GM18520 (cell line): ENCODE results near the gene MYLK.

Experiments
- ATAC-seq: cut with Tn5 transposase; IDR thresholded peaks from one replicate; pipeline ENCODE4 v1.9.1; 2021; ENCODE audit not compliant: unreplicated experiment

Gene MYLK

DNA sequence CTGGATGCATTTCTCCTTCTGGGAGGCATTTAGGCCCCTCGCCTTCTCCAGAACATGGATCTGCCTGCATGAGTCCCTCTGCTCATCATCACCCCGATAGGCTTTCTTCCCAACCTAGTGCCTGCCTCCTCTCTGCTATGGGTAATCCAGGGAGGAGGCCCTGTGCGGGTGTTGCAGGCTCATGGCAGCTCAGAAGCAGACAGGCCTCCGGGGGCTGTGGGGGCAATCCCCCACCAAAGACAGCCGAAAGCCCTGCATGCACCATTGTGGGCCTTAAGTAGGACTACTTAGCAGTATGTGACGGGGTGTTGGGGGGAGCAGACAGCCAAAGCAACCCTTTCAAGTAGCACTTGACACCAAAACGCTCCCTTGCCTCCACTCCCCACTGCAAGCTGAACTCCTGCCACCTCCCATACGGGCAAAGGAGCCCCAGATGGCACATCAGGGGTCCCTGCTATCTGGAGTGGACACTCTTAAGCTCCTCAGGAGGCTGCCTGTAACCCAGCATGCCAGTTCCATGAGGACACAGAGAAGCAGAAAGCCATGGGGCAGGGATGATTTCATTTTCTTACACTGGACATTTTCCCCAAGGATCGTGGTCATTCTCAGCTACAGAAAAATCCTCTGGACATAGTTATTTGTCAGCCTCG is 200.5 kb downstream of the MYLK start:
- no peak for ATAC-seq

GRCh38 chr3:123682781-123683504 is 201.2 kb downstream of the MYLK start:
- ATAC-seq = no peak

DNA sequence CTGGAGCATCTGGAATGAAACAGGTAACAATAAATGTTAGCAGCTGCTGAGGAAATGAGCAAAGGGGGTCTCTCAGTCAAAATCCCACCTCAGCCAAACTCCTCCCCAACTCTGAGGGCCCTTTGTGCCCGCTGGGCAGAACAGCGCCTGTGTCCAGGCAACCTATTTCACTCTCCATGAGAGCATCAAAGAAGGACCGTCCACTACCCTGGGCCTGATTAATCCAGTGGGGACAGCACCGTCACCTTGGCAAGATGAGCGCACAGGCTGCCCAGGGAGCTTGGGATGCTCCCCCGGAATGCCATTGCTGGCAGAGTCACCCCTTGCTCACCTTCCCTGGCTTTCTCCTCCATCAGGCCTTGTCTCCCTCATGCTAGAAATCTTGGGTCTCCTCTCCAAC is 201.8 kb downstream of the MYLK start:
- ATAC-seq = no peak

- no peak for ATAC-seq
Measured at GRCh38 chr3:123679712-123680386, 204.3 kb downstream of the MYLK start.

- ATAC-seq = no peak
Measured at GRCh38 chr3:123678108-123678511, 206.0 kb downstream of the MYLK start.

GRCh38 chr3:123672429-123673146 is 211.5 kb downstream of the MYLK start:
- no peak for ATAC-seq

- no peak for ATAC-seq
Measured at GRCh38 chr3:123670743-123671142, 213.4 kb downstream of the MYLK start.

DNA sequence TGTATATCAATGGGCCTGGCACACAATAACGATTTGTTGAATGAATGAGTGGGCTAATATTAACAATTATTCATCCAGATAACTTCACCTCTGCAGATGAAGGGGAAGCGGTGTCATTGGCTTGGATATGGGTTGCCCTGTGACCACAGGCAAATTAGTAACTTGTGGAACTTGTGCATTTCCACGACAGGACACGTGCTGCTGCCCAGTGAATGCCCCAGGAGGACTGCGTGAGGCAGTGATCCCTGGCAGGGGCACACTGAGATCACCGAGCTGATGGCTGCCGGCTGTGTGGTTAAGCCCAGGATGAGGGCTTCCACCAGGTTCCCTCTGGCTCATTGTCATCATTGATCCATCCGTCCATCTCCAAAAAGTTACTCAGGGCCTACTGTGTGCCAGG is 215.2 kb downstream of the MYLK start:
- no peak for ATAC-seq

GRCh38 chr3:123667784-123668183 is 216.3 kb downstream of the MYLK start:
- no peak for ATAC-seq

DNA sequence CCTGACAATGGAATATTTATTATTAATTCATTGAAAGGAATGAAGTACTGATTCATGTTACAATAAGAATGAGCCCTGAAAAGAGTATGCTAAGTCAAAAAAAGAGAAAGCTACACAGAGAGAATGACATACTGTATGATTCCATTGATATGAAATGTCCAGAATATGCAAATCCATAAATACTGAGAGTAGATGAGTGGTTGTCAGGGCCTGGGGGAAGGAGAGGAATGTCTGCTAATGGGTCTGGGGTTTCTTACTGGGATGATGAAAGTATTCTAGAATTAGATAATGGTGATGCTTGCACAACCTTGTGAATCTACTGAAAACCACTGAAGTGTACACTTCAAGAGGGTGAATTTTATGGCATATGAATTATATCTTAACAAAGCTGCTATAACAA is 219.4 kb downstream of the MYLK start:
- no peak for ATAC-seq

GRCh38 chr3:123663977-123664376 is 220.2 kb downstream of the MYLK start:
- no peak for ATAC-seq

GRCh38 chr3:123661973-123662372 is 222.2 kb downstream of the MYLK start:
- no peak for ATAC-seq

DNA sequence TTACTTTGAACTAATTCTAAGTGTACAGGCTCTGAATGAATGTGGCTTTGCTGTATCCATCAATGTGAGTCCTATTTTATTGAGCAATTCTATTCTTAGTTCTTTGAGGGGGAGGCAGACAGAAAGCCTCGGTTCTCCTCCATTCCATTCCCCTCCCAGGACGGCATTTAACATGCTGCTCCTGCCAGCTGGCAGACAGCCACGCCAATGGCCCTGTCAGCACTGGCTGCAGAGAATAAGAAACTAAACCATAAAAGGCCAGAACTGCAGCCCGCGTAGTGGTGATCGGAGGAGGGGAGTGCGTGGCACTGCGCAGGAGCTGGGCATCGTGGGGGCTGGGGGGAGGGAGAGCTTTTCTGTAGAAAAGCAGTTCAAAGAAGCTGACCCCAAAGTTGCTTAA is 223.2 kb downstream of the MYLK start:
- no peak for ATAC-seq

DNA sequence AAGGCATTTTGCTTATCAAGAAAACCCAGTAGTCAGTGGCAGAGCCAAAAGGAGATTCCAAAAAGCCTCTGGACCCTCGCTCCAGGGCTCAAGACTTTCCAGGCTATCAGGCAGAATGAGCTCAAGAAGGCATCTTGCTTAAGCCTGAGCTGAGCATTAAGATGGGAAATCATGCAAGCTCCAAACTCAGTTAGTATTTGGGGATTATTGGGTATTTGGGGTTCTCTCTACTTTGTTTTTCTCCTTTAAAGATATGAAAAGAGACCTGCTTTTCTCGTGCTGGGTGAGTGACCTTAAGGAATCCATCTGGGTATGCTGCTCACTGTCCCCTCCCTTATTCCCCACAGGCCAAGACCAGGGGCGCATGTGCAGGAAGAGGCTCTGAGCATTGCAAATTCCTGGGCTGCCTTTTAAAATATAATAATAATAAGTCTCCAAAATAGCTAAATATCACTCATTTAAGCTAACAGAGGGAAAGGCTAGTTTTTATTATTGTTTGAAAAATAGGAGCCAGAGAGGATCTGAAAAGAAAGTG is 223.9 kb downstream of the MYLK start:
- ATAC-seq = no peak

GRCh38 chr3:123658852-123659206 is 225.3 kb downstream of the MYLK start:
- no peak for ATAC-seq

DNA sequence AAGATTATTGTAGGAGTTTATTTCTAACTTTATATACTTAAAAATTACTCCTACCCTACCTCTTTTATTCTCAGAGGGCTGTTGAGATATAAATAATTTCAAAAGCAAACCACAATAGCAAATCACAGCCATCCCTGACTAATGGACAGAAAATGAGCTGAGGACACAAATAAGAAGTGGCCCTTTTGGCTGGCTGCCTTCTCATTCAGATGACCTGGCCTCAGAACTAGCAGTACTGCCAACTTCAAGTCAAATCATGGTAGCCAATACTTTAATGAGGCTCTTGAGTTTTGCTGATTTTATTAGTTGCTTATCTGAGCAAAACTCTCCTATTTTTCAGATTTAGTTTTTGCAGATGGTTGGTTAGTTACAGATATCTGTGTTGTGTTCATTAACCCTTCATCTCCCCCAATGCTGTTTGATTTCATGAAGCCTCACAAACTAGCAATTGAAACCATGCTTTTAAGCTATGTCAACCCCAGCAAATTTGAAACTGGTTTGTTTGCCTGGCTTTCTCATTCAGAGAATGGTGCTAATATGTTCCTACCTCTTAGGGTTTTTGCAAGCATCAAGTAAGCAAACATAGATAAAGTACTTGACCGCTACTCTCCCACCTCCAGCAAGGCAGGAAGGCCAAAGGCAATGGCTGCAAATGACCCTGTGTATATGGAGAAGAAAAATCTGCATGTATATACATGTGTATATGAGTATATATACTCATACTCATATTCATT is 225.8 kb downstream of the MYLK start:
- no peak for ATAC-seq

DNA sequence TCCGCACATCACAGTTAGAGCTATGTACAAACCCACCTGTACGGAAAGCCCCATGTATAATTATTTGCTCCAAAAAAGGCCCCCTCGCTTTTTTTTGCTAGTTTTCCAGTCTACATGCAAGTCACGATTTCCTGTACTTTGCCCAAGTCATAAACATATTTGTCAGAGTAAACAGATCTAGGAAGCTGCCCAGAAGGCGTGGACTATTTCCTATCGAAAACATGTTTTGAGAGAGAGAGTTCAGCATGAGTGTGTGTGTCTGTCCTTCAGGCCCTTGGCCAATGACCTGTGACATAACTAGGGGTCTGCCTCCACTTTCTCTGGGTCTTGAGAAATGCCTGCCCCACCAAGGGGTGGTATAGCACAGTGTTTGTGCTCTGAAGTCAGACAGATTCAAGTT is 226.6 kb downstream of the MYLK start:
- no peak for ATAC-seq

DNA sequence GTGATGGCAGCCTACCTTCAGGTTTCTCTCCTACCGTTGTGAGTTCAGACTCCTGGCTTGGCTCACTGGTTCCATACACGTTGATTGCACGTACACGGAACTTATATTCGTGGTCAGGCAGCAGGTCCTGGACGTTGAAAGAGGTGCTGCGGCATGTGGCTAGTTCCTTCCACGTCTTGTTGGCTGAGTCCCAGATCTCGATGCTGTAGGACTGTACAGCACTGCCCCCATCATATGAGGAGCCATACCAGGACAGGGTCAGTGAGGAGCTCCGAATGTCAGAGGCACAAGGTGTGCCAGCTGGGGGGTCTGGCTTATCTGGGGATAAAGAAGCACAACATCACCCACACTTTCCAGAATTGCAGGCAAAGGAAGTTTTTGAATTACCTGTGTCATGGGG is 227.0 kb downstream of the MYLK start:
- ATAC-seq = no peak

- no peak for ATAC-seq
Measured at GRCh38 chr3:123656691-123657090, 227.4 kb downstream of the MYLK start.

GRCh38 chr3:123656274-123656673 is 227.9 kb downstream of the MYLK start:
- no peak for ATAC-seq

DNA sequence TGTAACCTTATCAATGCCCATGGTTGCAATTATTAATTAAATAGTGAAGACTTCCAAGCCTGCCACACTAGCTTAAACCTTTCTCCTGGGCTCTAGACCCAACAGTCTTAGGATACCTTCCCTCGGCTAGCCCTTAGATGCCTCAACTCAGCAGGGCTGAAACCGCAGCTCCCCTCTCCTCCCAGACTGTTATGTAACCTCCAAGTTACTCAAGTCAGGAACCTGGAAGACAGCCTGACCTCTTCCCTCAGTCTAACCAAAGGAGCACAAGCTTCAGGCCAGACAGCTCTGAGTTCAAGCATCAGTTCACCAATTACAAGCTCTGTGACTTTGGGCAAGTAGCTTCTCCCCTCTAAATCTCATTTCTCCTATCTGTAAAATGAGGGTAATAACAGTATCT is 228.7 kb downstream of the MYLK start:
- ATAC-seq = no peak
